CD14-positive monocyte (primary cell): ENCODE measurements around the gene TGFB3. TPM values are rescaled to one million over a fixed set of nuclear protein-coding genes. Genes with fewer than 3 reads are reported as not detected.
"Not testable (repeated sequence)": the region's sequence is repeated elsewhere in the genome, so short reads cannot be mapped to it uniquely, and the experiment has no call there.

Source experiments
- DNase-seq, 3 donors: peaks; one replicate each; pipeline ENCODE4 v3.0.0-alpha.2; 2011 to 2022
- H2AFZ ChIP-seq: 2 replicates; pipeline ENCODE4 v1.6.0; 2012; ENCODE audit warnings: mild to moderate bottlenecking, low read depth, low read length, inconsistent platforms; ENCODE audit not compliant: insufficient read depth, poor library complexity, severe bottlenecking
- H3K27ac ChIP-seq, 2 donors: 1 replicate in 1 of 2; 2 replicates in 1 of 2; pipeline ENCODE4 v1.5.1; 2012 to 2013; ENCODE audit warnings: low read length in 2 of 2, control low read depth in 1 of 2, inconsistent platforms in 1 of 2, low read depth in 1 of 2, mild to moderate bottlenecking in 1 of 2
- H3K27me3 ChIP-seq, 2 donors: one replicate each; pipeline versions ENCODE4 v1.6.0 to v1.6.1; 2011 to 2013; ENCODE audit warnings: low read length in 2 of 2; ENCODE audit not compliant: control insufficient read depth in 2 of 2, insufficient read depth in 2 of 2
- H3K36me3 ChIP-seq, 2 donors: replicated peaks in 1 of 2; 1 replicate in 1 of 2; 2 replicates in 1 of 2; pipeline versions ENCODE4 v1.5.1 to v1.6.1; 2012 to 2013; ENCODE audit warnings: low read length in 2 of 2, control low read depth in 1 of 2, inconsistent platforms in 1 of 2, mild to moderate bottlenecking in 1 of 2; ENCODE audit not compliant: insufficient read depth in 2 of 2, control insufficient read depth in 1 of 2
- H3K4me1 ChIP-seq, 2 donors: 1 replicate in 1 of 2; 2 replicates in 1 of 2; pipeline versions ENCODE4 v1.5.1 to v1.6.1; 2012 to 2013; ENCODE audit warnings: low read length in 2 of 2, control low read depth in 1 of 2, inconsistent platforms in 1 of 2, mild to moderate bottlenecking in 1 of 2, moderate library complexity in 1 of 2; ENCODE audit not compliant: insufficient read depth in 2 of 2, control insufficient read depth in 1 of 2
- H3K4me2 ChIP-seq: replicated peaks from 2 replicates; pipeline ENCODE3; 2012; ENCODE audit warnings: low read length, moderate library complexity, mild to moderate bottlenecking; ENCODE audit not compliant: poor library complexity, severe bottlenecking; ENCODE audit errors: extremely low read depth
- H3K4me3 ChIP-seq, 3 experiments: fragments of 200-600 bp in 1 of 3; sonication (generic) in 1 of 3; replicated peaks in 1 of 3; 1 replicate in 2 of 3; 2 replicates in 1 of 3; pipeline ENCODE4 v1.5.1; 2011 to 2013; ENCODE audit warnings: low read length in 3 of 3, mild to moderate bottlenecking in 3 of 3, control low read depth in 2 of 3, low read depth in 2 of 3, inconsistent platforms in 1 of 3, moderate library complexity in 1 of 3
- H3K79me2 ChIP-seq: 2 replicates; pipeline ENCODE4 v1.6.0; 2012; ENCODE audit warnings: mild to moderate bottlenecking, control low read depth, inconsistent platforms, low read length, moderate library complexity; ENCODE audit not compliant: insufficient read depth
- H3K9ac ChIP-seq: 2 replicates; pipeline ENCODE4 v1.6.0; 2017; ENCODE audit warnings: low read length, mild to moderate bottlenecking; ENCODE audit not compliant: insufficient read depth, poor library complexity, severe bottlenecking
- H3K9me3 ChIP-seq, 2 donors: replicated peaks in 1 of 2; 1 replicate in 1 of 2; 2 replicates in 1 of 2; pipeline versions ENCODE4 v1.5.1 to v1.6.1; 2012 to 2013; ENCODE audit warnings: low read length in 2 of 2, control low read depth in 1 of 2; ENCODE audit not compliant: control insufficient read depth in 1 of 2, insufficient read depth in 1 of 2
- H4K20me1 ChIP-seq: 2 replicates; pipeline ENCODE4 v1.6.0; 2012; ENCODE audit warnings: mild to moderate bottlenecking, low read length, control low read depth, moderate library complexity; ENCODE audit not compliant: insufficient read depth
- H3K27ac Mint-ChIP-seq, 7 donors: one replicate each; pipeline ENCODE4 v1.8.0; 2020; ENCODE audit warnings: mild to moderate bottlenecking in 7 of 7, mixed read lengths in 7 of 7, moderate library complexity in 6 of 7, inconsistent platforms in 2 of 7
- H3K27me3 Mint-ChIP-seq, 3 donors: one replicate each; pipeline ENCODE4 v1.8.0; 2021 to 2022; ENCODE audit warnings: low read depth in 3 of 3, mild to moderate bottlenecking in 3 of 3, mixed read lengths in 3 of 3, moderate library complexity in 3 of 3, inconsistent platforms in 1 of 3
- H3K36me3 Mint-ChIP-seq, 2 donors: one replicate each; pipeline ENCODE4 v1.8.0; 2020; ENCODE audit warnings: mixed read lengths in 2 of 2, inconsistent platforms in 1 of 2, mild to moderate bottlenecking in 1 of 2
- H3K4me1 Mint-ChIP-seq: one replicate; pipeline ENCODE4 v1.8.0; 2020; ENCODE audit warnings: mild to moderate bottlenecking, mixed read lengths
- H3K4me3 Mint-ChIP-seq, 2 donors: one replicate each; pipeline ENCODE4 v1.8.0; 2020; ENCODE audit warnings: mild to moderate bottlenecking in 2 of 2, mixed read lengths in 2 of 2, moderate library complexity in 1 of 2
- H3K9me3 Mint-ChIP-seq, 7 donors: one replicate each; pipeline ENCODE4 v1.8.0; 2020 to 2022; ENCODE audit warnings: mixed read lengths in 7 of 7, mild to moderate bottlenecking in 6 of 7, moderate library complexity in 6 of 7, inconsistent platforms in 2 of 7
- WGBS: methylation state at CpG from one replicate; pipeline ENCODE4 v1.1.5; 2013; ENCODE audit warnings: missing lambda C conversion rate; ENCODE audit not compliant: insufficient coverage; 5-methylcytosine and 5-hydroxymethylcytosine counted together
- intact Hi-C, 2 donors: fragments of 100-400 bp; cut with micrococcal nuclease; formaldehyde crosslinking; loops; one replicate each; pipeline versions ENCODE4 v1.15.0 to v1.15.1; 2023
- polyA plus RNA-seq, 3 donors: library from polyadenylated mRNA; depleted of rRNA in 1 of 3; unstranded in 2 of 3; stranded (reverse) in 1 of 3; fragments of 300-500 nt in 2 of 3; fragments of >200 nt in 1 of 3; fragmentation: Illumina TruSeq in 2 of 3; gene quantifications; 1 replicate in 2 of 3; 2 replicates in 1 of 3; pipeline ENCODE4 v1.2.3, GENCODE V29; 2012 to 2021
- TF ChIP-seq, protein P1 (sequence below): fragments of 200-600 bp; IDR thresholded peaks from one replicate; pipeline ENCODE4 v1.8.0; 2022; ENCODE audit warnings: antibody characterized with exemption, mild to moderate bottlenecking

The TGFB3 gene
- polyA plus RNA-seq, 3 donors: 0.07 to 1.8 TPM; not detected in 1

DNA sequence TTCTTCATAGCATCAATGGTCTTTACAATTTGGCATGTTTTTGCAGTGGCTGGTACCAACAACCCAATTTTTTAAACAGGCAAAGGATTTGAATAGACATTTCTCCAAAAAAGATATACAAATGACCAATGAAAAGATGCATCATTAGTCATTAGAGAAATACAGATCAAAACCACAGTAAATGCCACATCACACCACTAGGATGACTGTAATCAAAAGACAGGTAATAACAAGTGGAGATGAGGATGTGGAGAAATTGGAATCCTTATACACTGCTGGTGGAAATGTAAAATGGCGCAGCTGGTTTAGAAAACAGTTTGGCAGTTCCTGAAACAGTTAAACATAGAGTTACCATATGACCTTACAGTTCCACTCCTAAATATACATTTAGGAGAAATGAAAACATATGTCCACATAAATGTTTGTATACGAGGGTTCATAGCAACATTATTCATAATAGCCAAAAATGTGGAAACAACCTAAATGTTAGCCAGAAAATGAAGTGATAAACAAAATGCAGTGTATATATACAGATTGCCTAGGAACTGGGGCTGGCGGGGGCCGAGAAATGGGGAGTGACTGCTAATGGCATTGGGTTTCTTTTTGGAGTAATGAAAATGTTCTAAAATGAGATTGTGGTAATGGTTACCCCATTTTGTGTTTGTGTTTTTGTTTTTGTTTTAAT, 55.2 kb downstream of the TGFB3 start:
- H3K36me3 ChIP-seq: no peaks in the 10 kb centered on the region
- no peaks in the 10 kb centered on the region for H3K4me1 Mint-ChIP-seq
- no peak overlapping the region for H3K4me2 ChIP-seq
- no peak overlapping the region for H3K4me3 Mint-ChIP-seq
- no peak overlapping the region for H2AFZ ChIP-seq
- H3K9ac ChIP-seq: no peak overlapping the region
- no peaks in the 10 kb centered on the region for H3K9me3 ChIP-seq
- no peaks in the 10 kb centered on the region for H3K79me2 ChIP-seq
- no peak overlapping the region for H3K27ac Mint-ChIP-seq
- no peaks in the 10 kb centered on the region for H3K27me3 Mint-ChIP-seq
- H3K9me3 Mint-ChIP-seq: peaks cover 0 to 3% (median 0%) of the 10 kb centered on the region in 7 donors
- TF ChIP-seq, protein P1, sequence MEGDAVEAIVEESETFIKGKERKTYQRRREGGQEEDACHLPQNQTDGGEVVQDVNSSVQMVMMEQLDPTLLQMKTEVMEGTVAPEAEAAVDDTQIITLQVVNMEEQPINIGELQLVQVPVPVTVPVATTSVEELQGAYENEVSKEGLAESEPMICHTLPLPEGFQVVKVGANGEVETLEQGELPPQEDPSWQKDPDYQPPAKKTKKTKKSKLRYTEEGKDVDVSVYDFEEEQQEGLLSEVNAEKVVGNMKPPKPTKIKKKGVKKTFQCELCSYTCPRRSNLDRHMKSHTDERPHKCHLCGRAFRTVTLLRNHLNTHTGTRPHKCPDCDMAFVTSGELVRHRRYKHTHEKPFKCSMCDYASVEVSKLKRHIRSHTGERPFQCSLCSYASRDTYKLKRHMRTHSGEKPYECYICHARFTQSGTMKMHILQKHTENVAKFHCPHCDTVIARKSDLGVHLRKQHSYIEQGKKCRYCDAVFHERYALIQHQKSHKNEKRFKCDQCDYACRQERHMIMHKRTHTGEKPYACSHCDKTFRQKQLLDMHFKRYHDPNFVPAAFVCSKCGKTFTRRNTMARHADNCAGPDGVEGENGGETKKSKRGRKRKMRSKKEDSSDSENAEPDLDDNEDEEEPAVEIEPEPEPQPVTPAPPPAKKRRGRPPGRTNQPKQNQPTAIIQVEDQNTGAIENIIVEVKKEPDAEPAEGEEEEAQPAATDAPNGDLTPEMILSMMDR: no peak
- no peaks in the 10 kb centered on the region for H3K27me3 ChIP-seq
- DNase-seq: no peak
- H3K4me1 ChIP-seq: no peaks in the 10 kb centered on the region
- 95% methylated on average over 2 of the region's 4 CpGs for WGBS
- intact Hi-C loops: no loop called here
- H3K27ac ChIP-seq: no peak overlapping the region
- H3K4me3 ChIP-seq: no peak overlapping the region
- H3K36me3 Mint-ChIP-seq: peaks cover 8 to 12% of the 10 kb centered on the region in 2 donors
- H4K20me1 ChIP-seq: no peaks in the 10 kb centered on the region

DNA sequence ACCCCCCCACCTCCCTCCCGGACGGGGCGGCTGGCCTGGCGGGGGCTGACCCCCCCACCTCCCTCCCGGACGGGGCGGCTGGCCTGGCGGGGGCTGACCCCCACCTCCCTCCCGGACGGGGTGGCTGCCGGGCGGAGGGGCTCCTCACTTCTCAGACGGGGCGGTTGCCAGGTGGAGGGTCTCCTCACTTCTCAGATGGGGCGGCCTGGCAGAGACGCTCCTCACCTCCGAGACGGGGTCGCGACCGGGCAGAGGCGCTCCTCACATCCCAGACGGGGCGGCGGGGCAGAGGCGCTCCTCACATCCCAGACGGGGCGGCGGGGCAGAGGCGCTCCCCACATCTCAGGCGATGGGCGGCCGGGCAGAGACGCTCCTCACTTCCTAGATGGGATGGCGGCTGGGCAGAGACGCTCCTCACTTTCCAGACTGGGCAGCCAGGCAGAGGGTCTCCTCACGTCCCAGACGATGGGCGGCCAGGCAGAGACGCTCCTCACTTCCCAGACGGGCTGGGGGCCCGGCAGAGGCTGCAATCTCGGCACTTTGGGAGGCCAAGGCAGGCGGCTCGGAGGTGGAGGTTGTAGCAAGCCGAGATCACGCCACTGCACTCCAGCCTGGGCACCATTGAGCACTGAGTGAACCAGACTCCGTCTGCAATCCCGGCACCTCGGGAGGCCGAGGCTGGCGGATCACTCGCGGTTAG, 56.5 kb downstream of the TGFB3 start:
- H3K4me3 Mint-ChIP-seq, intact Hi-C loops, H3K27me3 Mint-ChIP-seq, H3K4me1 Mint-ChIP-seq, H4K20me1 ChIP-seq, DNase-seq, H3K9ac ChIP-seq, H3K4me1 ChIP-seq, H3K27me3 ChIP-seq, H3K27ac ChIP-seq, H3K4me3 ChIP-seq, H2AFZ ChIP-seq, H3K9me3 ChIP-seq, H3K27ac Mint-ChIP-seq, H3K79me2 ChIP-seq, H3K4me2 ChIP-seq, H3K9me3 Mint-ChIP-seq, H3K36me3 ChIP-seq: not testable (repeated sequence)
- peaks cover 0 to 11% of the 10 kb centered on the region in 2 donors for H3K36me3 Mint-ChIP-seq
- WGBS: 99% methylated on average over 14 of the region's 54 CpGs

DNA sequence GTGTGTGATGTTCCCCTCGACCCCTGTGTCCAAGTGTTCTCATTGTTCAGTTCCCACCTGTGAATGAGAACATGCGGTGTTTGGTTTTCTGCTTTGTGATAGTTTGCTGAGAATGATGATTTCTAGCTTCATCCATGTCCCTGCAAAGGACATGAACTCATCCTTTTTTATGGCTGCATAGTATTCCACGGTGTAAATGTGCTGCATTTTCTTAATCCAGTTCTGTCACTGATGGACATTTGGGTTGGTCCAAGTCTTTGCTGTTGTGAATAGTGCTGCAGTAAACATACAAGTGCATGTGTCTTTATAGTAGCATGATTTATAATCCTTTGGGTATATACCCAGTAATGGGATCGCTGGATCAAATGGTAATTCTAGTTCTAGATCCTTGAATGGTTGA, 61.4 kb downstream of the TGFB3 start:
- H3K9me3 Mint-ChIP-seq, H3K36me3 ChIP-seq, H4K20me1 ChIP-seq, H3K4me3 ChIP-seq, H3K79me2 ChIP-seq, intact Hi-C loops, H3K9ac ChIP-seq, H3K4me1 ChIP-seq, H2AFZ ChIP-seq, H3K27ac ChIP-seq, H3K27me3 ChIP-seq, DNase-seq, H3K4me3 Mint-ChIP-seq, H3K9me3 ChIP-seq, H3K27me3 Mint-ChIP-seq, H3K4me1 Mint-ChIP-seq, H3K36me3 Mint-ChIP-seq, H3K4me2 ChIP-seq: not testable (repeated sequence)
- WGBS: 100% methylated on average over 1 of the region's 4 CpGs
- peak overlapping the region in 1 of 7 donors; percentile 62 for H3K27ac Mint-ChIP-seq
